ENCODE results near the gene PLA2G12A. TPM values are rescaled to one million over a fixed set of nuclear protein-coding genes. Genes with fewer than 3 reads are reported as not detected.

The PLA2G12A gene
- total and polyA plus RNA-seq, 10 of the 15 experiments (the other 5 are each of a cell fraction or from before 2014, with no cell fraction given) = 3.7 to 36.8 (median 15.5) TPM

DNA sequence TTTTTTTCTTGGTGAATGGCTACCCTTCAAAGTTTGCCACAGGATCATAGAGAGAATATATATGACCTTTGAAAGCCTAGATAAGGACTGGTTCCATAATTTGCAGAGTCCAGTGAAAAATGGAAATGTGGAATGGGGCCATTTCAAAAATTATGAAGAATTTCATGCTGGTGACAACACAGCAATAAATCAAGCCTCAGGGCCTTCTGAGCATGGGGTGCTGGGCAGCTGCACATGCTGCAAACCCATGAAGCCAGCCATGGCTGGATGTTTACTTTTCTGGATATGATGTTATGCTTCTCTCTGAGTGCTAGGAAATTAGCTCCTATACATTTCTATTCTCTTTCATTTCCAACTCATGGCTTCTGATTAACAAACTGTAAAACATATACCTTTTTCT lies 16.0 kb upstream of the PLA2G12A start:
- no peaks in the 10 kb centered on the region for H3K4me1 ChIP-seq (ENCODE audit: control insufficient read depth, insufficient read depth, low read length)
- H3K9ac ChIP-seq (ENCODE audit: control insufficient read depth, insufficient read depth, low read length) = no peak overlapping the region
- no TSS peak for BruUV-seq (replicated peaks)
- no peaks in the 10 kb centered on the region for H3K79me2 ChIP-seq (ENCODE audit: control insufficient read depth, insufficient read depth, low read length)
- ATAC-seq (no peak), FAIRE-seq (no peak), DNase-seq (ENCODE audit: low read depth, low spot score) (no peak)
- no peak overlapping the region for H3K4me2 ChIP-seq (ENCODE audit: control insufficient read depth, insufficient read depth)
- no peaks in the 10 kb centered on the region for H3K9me3 ChIP-seq (replicated peaks; ENCODE audit: control insufficient read depth, insufficient read depth, low read length)
- no peaks in the 10 kb centered on the region for H3K36me3 ChIP-seq (ENCODE audit: control insufficient read depth in 2 of 2, insufficient read depth in 2 of 2, low read length in 1 of 2)
- no peak overlapping the region for H3K27ac ChIP-seq (ENCODE audit: control insufficient read depth, insufficient read depth)
- no peak overlapping the region for H2AFZ ChIP-seq (ENCODE audit: control insufficient read depth, low read depth, low read length)
- H3K4me3 ChIP-seq = no peak overlapping the region
- H3K27me3 ChIP-seq (replicated peaks in 1 of 2; ENCODE audit: control insufficient read depth in 2 of 2, insufficient read depth in 2 of 2, low read length in 1 of 2) = no peaks in the 10 kb centered on the region
- ChIA-PET RAD21 (ENCODE audit: unreplicated experiment) (no interaction called here), POLR2A (no interaction called here), SMC1A (ENCODE audit: uncharacterized antibody, unreplicated experiment) (interaction anchor here (1.9 kb wide), 1 partner anchor 15 kb away, joined by 5 read pairs; no protein-coding TSS in a partner anchor), CTCF (interaction anchor here (1.2 kb wide), 1 partner anchor 569 kb away, joined by 3 read pairs; no protein-coding TSS in a partner anchor)
- TF ChIP-seq MTA3 (IDR thresholded peaks at IDR 0.05; ENCODE audit: borderline replicate concordance, low read length) (no peak), BHLHE40 (IDR thresholded peaks at IDR 0.05; ENCODE audit: borderline replicate concordance in 1 of 2, low read depth in 2 of 2, low read length in 1 of 2) (no peak), TCF7 (IDR thresholded peaks at IDR 0.05; ENCODE audit: borderline replicate concordance) (no peak), KAT2A (conservative IDR thresholded peaks at IDR 0.05; ENCODE audit: control insufficient read depth, low read depth, low read length) (no peak), SUPT20H (IDR thresholded peaks at IDR 0.05; ENCODE audit: borderline replicate concordance, control insufficient read depth, low read depth, low read length) (no peak), HDAC6 (IDR thresholded peaks at IDR 0.05; ENCODE audit: unreplicated experiment) (no peak), NFYB (IDR thresholded peaks at IDR 0.05; ENCODE audit: insufficient read depth, low read depth, low read length) (no peak), EZH2 (IDR thresholded peaks at IDR 0.05; ENCODE audit: borderline replicate concordance, control insufficient read depth, low read depth, low read length) (no peak), ZNF217 (IDR thresholded peaks at IDR 0.05) (no peak), KDM1A (IDR thresholded peaks at IDR 0.05; ENCODE audit: borderline replicate concordance) (no peak), CREM (IDR thresholded peaks at IDR 0.05; ENCODE audit: low read depth) (no peak), BACH1 (IDR thresholded peaks at IDR 0.05; ENCODE audit: borderline replicate concordance) (no peak), SREBF2 (IDR thresholded peaks at IDR 0.05; ENCODE audit: low read length) (no peak)
- TF ChIP-seq, protein P1, sequence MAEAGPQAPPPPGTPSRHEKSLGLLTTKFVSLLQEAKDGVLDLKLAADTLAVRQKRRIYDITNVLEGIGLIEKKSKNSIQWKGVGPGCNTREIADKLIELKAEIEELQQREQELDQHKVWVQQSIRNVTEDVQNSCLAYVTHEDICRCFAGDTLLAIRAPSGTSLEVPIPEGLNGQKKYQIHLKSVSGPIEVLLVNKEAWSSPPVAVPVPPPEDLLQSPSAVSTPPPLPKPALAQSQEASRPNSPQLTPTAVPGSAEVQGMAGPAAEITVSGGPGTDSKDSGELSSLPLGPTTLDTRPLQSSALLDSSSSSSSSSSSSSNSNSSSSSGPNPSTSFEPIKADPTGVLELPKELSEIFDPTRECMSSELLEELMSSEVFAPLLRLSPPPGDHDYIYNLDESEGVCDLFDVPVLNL (IDR thresholded peaks at IDR 0.05; ENCODE audit: low read depth, low read length) = no peak
- TF ChIP-seq, protein P2, sequence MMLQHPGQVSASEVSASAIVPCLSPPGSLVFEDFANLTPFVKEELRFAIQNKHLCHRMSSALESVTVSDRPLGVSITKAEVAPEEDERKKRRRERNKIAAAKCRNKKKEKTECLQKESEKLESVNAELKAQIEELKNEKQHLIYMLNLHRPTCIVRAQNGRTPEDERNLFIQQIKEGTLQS (IDR thresholded peaks at IDR 0.05; ENCODE audit: borderline replicate concordance, extremely low read depth, low read depth, low read length) = no peak
- TF ChIP-seq, protein P3, sequence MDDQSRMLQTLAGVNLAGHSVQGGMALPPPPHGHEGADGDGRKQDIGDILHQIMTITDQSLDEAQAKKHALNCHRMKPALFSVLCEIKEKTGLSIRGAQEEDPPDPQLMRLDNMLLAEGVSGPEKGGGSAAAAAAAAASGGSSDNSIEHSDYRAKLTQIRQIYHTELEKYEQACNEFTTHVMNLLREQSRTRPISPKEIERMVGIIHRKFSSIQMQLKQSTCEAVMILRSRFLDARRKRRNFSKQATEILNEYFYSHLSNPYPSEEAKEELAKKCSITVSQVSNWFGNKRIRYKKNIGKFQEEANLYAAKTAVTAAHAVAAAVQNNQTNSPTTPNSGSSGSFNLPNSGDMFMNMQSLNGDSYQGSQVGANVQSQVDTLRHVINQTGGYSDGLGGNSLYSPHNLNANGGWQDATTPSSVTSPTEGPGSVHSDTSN (IDR thresholded peaks at IDR 0.05; ENCODE audit: insufficient replicate concordance, low read depth, low read length) = no peak
- TF ChIP-seq, protein P4, sequence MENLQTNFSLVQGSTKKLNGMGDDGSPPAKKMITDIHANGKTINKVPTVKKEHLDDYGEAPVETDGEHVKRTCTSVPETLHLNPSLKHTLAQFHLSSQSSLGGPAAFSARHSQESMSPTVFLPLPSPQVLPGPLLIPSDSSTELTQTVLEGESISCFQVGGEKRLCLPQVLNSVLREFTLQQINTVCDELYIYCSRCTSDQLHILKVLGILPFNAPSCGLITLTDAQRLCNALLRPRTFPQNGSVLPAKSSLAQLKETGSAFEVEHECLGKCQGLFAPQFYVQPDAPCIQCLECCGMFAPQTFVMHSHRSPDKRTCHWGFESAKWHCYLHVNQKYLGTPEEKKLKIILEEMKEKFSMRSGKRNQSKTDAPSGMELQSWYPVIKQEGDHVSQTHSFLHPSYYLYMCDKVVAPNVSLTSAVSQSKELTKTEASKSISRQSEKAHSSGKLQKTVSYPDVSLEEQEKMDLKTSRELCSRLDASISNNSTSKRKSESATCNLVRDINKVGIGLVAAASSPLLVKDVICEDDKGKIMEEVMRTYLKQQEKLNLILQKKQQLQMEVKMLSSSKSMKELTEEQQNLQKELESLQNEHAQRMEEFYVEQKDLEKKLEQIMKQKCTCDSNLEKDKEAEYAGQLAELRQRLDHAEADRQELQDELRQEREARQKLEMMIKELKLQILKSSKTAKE (IDR thresholded peaks at IDR 0.05; ENCODE audit: low read depth, poor library complexity, severe bottlenecking) = no peak
- intact Hi-C loops (cut with micrococcal nuclease; ENCODE audit: unreplicated experiment) (no loop called here), in situ Hi-C loops (cut with MboI) (no loop called here)
- no peaks in the 10 kb centered on the region for H4K20me1 ChIP-seq (ENCODE audit: control insufficient read depth, insufficient read depth)
